IMR-90 (cell line): ENCODE data around the gene CAMK2B. TPM values are rescaled to one million over a fixed set of nuclear protein-coding genes. Genes with fewer than 3 reads are reported as not detected.

Experiments
- ATAC-seq: fragments of 200-7000 bp; cut with Tn5 transposase; 2 replicates; pipeline ENCODE4 v1.9.1; 2020; ENCODE audit warnings: low read depth, mild to moderate bottlenecking, moderate library complexity
- BruUV-seq: library from RNA; stranded (reverse); fragments of 400-500 nt; replicated peaks from 2 replicates; lab custom pipeline; 2021; lab: Mats Ljungman, UMichigan
- CTCF ChIA-PET: fragments of 300-600 bp; formaldehyde crosslinking; extraction: SDS; loops from one replicate; lab custom pipeline; 2021; ENCODE audit warnings: antibody characterized with exemption; lab: Yijun Ruan, JAX
- POLR2A ChIA-PET: fragments of 300-600 bp; sonication (Branson Sonifier 250); formaldehyde crosslinking; loops from one replicate; lab custom pipeline; 2022; ENCODE audit warnings: antibody characterized with exemption; ENCODE audit not compliant: unreplicated experiment; lab: Charles Lee
- DNase-seq: peaks from one replicate; pipeline ENCODE4 v3.0.0; 2013
- H2AFZ ChIP-seq: replicated peaks from 2 replicates; pipeline ENCODE3; 2013; ENCODE audit warnings: low read length, mild to moderate bottlenecking; ENCODE audit not compliant: poor library complexity
- H2AK5ac ChIP-seq: 2 replicates; pipeline ENCODE4 v1.6.1; 2013; ENCODE audit warnings: low read depth, low read length, inconsistent platforms
- H2AK9ac ChIP-seq: replicated peaks from 2 replicates; pipeline ENCODE3; 2013; ENCODE audit warnings: mild to moderate bottlenecking, low read depth, low read length, moderate library complexity; ENCODE audit not compliant: poor library complexity
- H2BK120ac ChIP-seq: 2 replicates; pipeline ENCODE4 v1.6.1; 2013; ENCODE audit warnings: low read depth, low read length, inconsistent platforms
- H2BK15ac ChIP-seq: 3 replicates; pipeline ENCODE4 v1.6.1; 2013; ENCODE audit warnings: low read depth, low read length, inconsistent platforms
- H2BK20ac ChIP-seq: 2 replicates; pipeline ENCODE4 v1.6.1; 2013; ENCODE audit warnings: low read depth, mild to moderate bottlenecking, inconsistent platforms, low read length, moderate library complexity
- H2BK5ac ChIP-seq: 2 replicates; pipeline ENCODE4 v1.6.1; 2013; ENCODE audit warnings: mild to moderate bottlenecking, low read depth, low read length, inconsistent platforms; ENCODE audit not compliant: poor library complexity, severe bottlenecking
- H3K14ac ChIP-seq: replicated peaks from 2 replicates; pipeline ENCODE4 v1.6.1; 2013; ENCODE audit warnings: low read depth, low read length, inconsistent platforms
- H3K18ac ChIP-seq: 2 replicates; pipeline ENCODE4 v1.6.1; 2013; ENCODE audit warnings: low read depth, low read length, control low read depth
- H3K23ac ChIP-seq: 2 replicates; pipeline ENCODE4 v1.6.1; 2013; ENCODE audit warnings: low read depth, low read length, inconsistent platforms
- H3K27ac ChIP-seq: 2 replicates; pipeline ENCODE4 v1.5.1; 2013; ENCODE audit warnings: mild to moderate bottlenecking, control low read depth, low read length; ENCODE audit not compliant: insufficient read depth
- H3K27me3 ChIP-seq: 2 replicates; pipeline ENCODE4 v1.6.1; 2013; ENCODE audit warnings: low read length; ENCODE audit not compliant: control insufficient read depth, insufficient read depth
- H3K36me3 ChIP-seq: 2 replicates; pipeline ENCODE4 v1.6.1; 2013; ENCODE audit warnings: low read length, mixed read lengths; ENCODE audit not compliant: control insufficient read depth, insufficient read depth
- H3K4ac ChIP-seq: 2 replicates; pipeline ENCODE4 v1.6.1; 2013; ENCODE audit warnings: low read depth, low read length, inconsistent platforms
- H3K4me1 ChIP-seq: 2 replicates; pipeline ENCODE4 v1.6.1; 2013; ENCODE audit warnings: low read length, mixed read lengths; ENCODE audit not compliant: control insufficient read depth, insufficient read depth
- H3K4me2 ChIP-seq: 2 replicates; pipeline ENCODE4 v1.6.1; 2013; ENCODE audit warnings: low read depth, mild to moderate bottlenecking, control low read depth, low read length, moderate library complexity
- H3K4me3 ChIP-seq: 2 replicates; pipeline ENCODE4 v1.5.1; 2013; ENCODE audit warnings: low read depth, mild to moderate bottlenecking, control low read depth, low read length, moderate library complexity; ENCODE audit not compliant: insufficient read depth
- H3K56ac ChIP-seq: 2 replicates; pipeline ENCODE4 v1.6.1; 2013; ENCODE audit warnings: low read length, inconsistent platforms; ENCODE audit not compliant: insufficient read depth; ENCODE audit errors: extremely low read depth
- H3K79me1 ChIP-seq, 2 experiments: 2 replicates each; pipeline ENCODE4 v1.6.1; 2013; ENCODE audit warnings: low read length in 2 of 2, inconsistent platforms in 1 of 2, low read depth in 1 of 2
- H3K9ac ChIP-seq: 2 replicates; pipeline ENCODE4 v1.6.1; 2013; ENCODE audit warnings: low read depth, low read length, control low read depth
- H3K9me1 ChIP-seq: 2 replicates; pipeline ENCODE4 v1.6.1; 2013; ENCODE audit warnings: low read length, inconsistent platforms; ENCODE audit not compliant: insufficient read depth
- H3K9me3 ChIP-seq: 2 replicates; pipeline ENCODE4 v1.6.1; 2013; ENCODE audit warnings: low read length; ENCODE audit not compliant: control insufficient read depth, insufficient read depth
- H4K20me1 ChIP-seq: 2 replicates; pipeline ENCODE4 v1.6.1; 2013; ENCODE audit warnings: low read length, inconsistent platforms; ENCODE audit not compliant: insufficient read depth
- H4K5ac ChIP-seq: 2 replicates; pipeline ENCODE4 v1.6.1; 2013; ENCODE audit warnings: mild to moderate bottlenecking, low read depth, low read length, control low read depth
- H4K8ac ChIP-seq, 2 experiments: 2 replicates each; pipeline ENCODE4 v1.6.1; 2013; ENCODE audit warnings: low read depth in 2 of 2, low read length in 2 of 2, control low read depth in 1 of 2, inconsistent platforms in 1 of 2
- H4K91ac ChIP-seq: 2 replicates; pipeline ENCODE4 v1.6.1; 2013; ENCODE audit warnings: low read depth, low read length, inconsistent platforms; ENCODE audit not compliant: insufficient read depth
- BHLHE40 ChIP-seq: fragments of 150-350 bp; IDR thresholded peaks from 2 replicates; pipeline ENCODE4 v1.6.1; 2016; ENCODE audit warnings: mild to moderate bottlenecking, low read depth, low read length
- CEBPB ChIP-seq: IDR thresholded peaks from 2 replicates; pipeline ENCODE4 v1.6.1; 2012; ENCODE audit warnings: low read depth, low read length, improper control_type of control experiment
- CHD1 ChIP-seq: IDR thresholded peaks from 2 replicates; pipeline ENCODE4 v1.6.1; 2012; ENCODE audit warnings: low read depth, low read length, improper control_type of control experiment
- CTCF ChIP-seq: conservative IDR thresholded peaks from 2 replicates; pipeline ENCODE4 v1.5.1; 2012; ENCODE audit warnings: mild to moderate bottlenecking, low read depth, low read length, improper control_type of control experiment
- ELK1 ChIP-seq: fragments of 150-350 bp; IDR thresholded peaks from 2 replicates; pipeline ENCODE4 v1.6.1; 2016; ENCODE audit warnings: low read depth, mild to moderate bottlenecking, low read length, moderate library complexity, borderline replicate concordance
- FOS ChIP-seq: fragments of 150-350 bp; IDR thresholded peaks from 2 replicates; pipeline ENCODE4 v1.6.1; 2016; ENCODE audit warnings: low read depth, low read length
- MAFK ChIP-seq: IDR thresholded peaks from 2 replicates; pipeline ENCODE4 v1.6.1; 2012; ENCODE audit warnings: low read depth, low read length, improper control_type of control experiment
- MXI1 ChIP-seq: IDR thresholded peaks from 2 replicates; pipeline ENCODE4 v1.6.1; 2012; ENCODE audit warnings: low read depth, mild to moderate bottlenecking, low read length, moderate library complexity, borderline replicate concordance
- NFE2L2 ChIP-seq: fragments of 150-350 bp; IDR thresholded peaks from 2 replicates; pipeline ENCODE4 v1.6.1; 2016; ENCODE audit warnings: low read depth, mild to moderate bottlenecking, low read length
- RAD21 ChIP-seq: IDR thresholded peaks from 2 replicates; pipeline ENCODE4 v1.6.1; 2012; ENCODE audit warnings: low read length, improper control_type of control experiment
- RCOR1 ChIP-seq: IDR thresholded peaks from 2 replicates; pipeline ENCODE4 v1.6.1; 2012; ENCODE audit warnings: mild to moderate bottlenecking, low read length, improper control_type of control experiment; ENCODE audit not compliant: insufficient replicate concordance
- RFX5 ChIP-seq: IDR thresholded peaks from 2 replicates; pipeline ENCODE4 v1.8.0; 2012; ENCODE audit warnings: low read depth, mild to moderate bottlenecking, low read length, moderate library complexity
- SMC3 ChIP-seq: fragments of 150-350 bp; IDR thresholded peaks from 2 replicates; pipeline ENCODE4 v1.6.1; 2016; ENCODE audit warnings: low read depth, mild to moderate bottlenecking, antibody characterized with exemption, low read length, moderate library complexity
- USF2 ChIP-seq: fragments of 150-350 bp; IDR thresholded peaks from 2 replicates; pipeline ENCODE4 v1.6.1; 2017; ENCODE audit warnings: mild to moderate bottlenecking, antibody characterized with exemption, low read length, low read depth
- WGBS, 2 experiments: methylation state at CpG; one replicate each; pipeline versions ENCODE4 v1.1.5 to v1.1.7; 2013; ENCODE audit warnings: missing lambda C conversion rate in 2 of 2; ENCODE audit not compliant: insufficient read length in 1 of 2; ENCODE audit errors: extremely low coverage in 2 of 2; 5-methylcytosine and 5-hydroxymethylcytosine counted together
- dilution Hi-C: fragments of 300-500 bp; cut with HindIII; formaldehyde crosslinking; loops from one replicate; pipeline ENCODE4 v1.14.3; 2018; ENCODE audit warnings: low sequenced_read_pairs; ENCODE audit not compliant: unreplicated experiment
- in situ Hi-C: fragments of 300-500 bp; cut with MboI; formaldehyde crosslinking; loops from 3 replicates; pipeline ENCODE4 v1.14.3; 2019; ENCODE audit warnings: low sequenced_read_pairs, inconsistent platforms, mixed read lengths
- intact Hi-C: fragments of 100-400 bp; cut with micrococcal nuclease; formaldehyde crosslinking; loops from 2 replicates; pipeline ENCODE4 v1.10.0; 2022
- polyA plus RNA-seq, 3 experiments: library from polyadenylated mRNA; depleted of rRNA; stranded (reverse); fragments of >200 nt; gene quantifications; 2 replicates each; pipeline ENCODE4 v1.2.3, GENCODE V29; 2012; ENCODE audit warnings: low replicate concordance in 1 of 3
- total RNA-seq: library from RNA; depleted of rRNA; stranded (reverse); fragments of >200 nt; gene quantifications from 2 replicates; pipeline ENCODE4 v1.2.3, GENCODE V29; 2012

CAMK2B gene
- total and polyA plus RNA-seq, 2 of the 4 experiments (the other 2 are of a cell fraction) = 0.18 to 0.36 TPM

GRCh38 chr7:44224080-44224973, 101.1 kb downstream of the CAMK2B start:
- 41 to 100% methylated on average over 1 to 3 of the region's 18 CpGs for WGBS, 2 experiments
- no peak overlapping the region for H3K14ac ChIP-seq
- H2BK15ac ChIP-seq = no peak overlapping the region
- H2BK5ac ChIP-seq = no peak overlapping the region
- no peak overlapping the region for H3K4me3 ChIP-seq
- no peak overlapping the region for H2AK5ac ChIP-seq
- peaks cover 47% of the 10 kb centered on the region for H3K27me3 ChIP-seq
- no peaks in the 10 kb centered on the region for H3K79me1 ChIP-seq
- in situ Hi-C loops (no loop called here), dilution Hi-C loops (no loop called here), intact Hi-C loops (no loop called here)
- no peaks in the 10 kb centered on the region; the same call in 1 of the 2 replicates for H3K9me3 ChIP-seq
- no peak overlapping the region for H3K56ac ChIP-seq
- H4K8ac ChIP-seq = no peak overlapping the region
- no peaks in the 10 kb centered on the region for H3K4me1 ChIP-seq
- no peak overlapping the region for H3K4me2 ChIP-seq
- H4K5ac ChIP-seq = no peak overlapping the region
- H2BK20ac ChIP-seq = no peak overlapping the region
- H4K91ac ChIP-seq = no peak overlapping the region
- H2BK120ac ChIP-seq = no peak overlapping the region
- H3K9me1 ChIP-seq = no peaks in the 10 kb centered on the region
- H3K36me3 ChIP-seq = no peaks in the 10 kb centered on the region
- no peak overlapping the region for H3K27ac ChIP-seq
- no peak overlapping the region for H3K4ac ChIP-seq
- H2AK9ac ChIP-seq = no peak overlapping the region
- ChIA-PET POLR2A (no interaction called here), CTCF (no interaction called here)
- no peaks in the 10 kb centered on the region for H4K20me1 ChIP-seq
- ATAC-seq = no peak
- no TSS peak for BruUV-seq
- H3K18ac ChIP-seq = no peak overlapping the region
- no peak overlapping the region for H3K23ac ChIP-seq
- no peak overlapping the region for H3K9ac ChIP-seq
- DNase-seq = no peak
- H2AFZ ChIP-seq = no peak overlapping the region
- TF ChIP-seq CHD1 (no peak), ELK1 (no peak), NFE2L2 (no peak), MAFK (no peak), SMC3 (no peak), BHLHE40 (no peak), RCOR1 (no peak), CEBPB (no peak), CTCF (no peak), MXI1 (no peak), RFX5 (no peak), USF2 (no peak), FOS (no peak), RAD21 (no peak)
